ENCODE results near the gene PLIN5. TPM values are rescaled to one million over a fixed set of nuclear protein-coding genes. Genes with fewer than 3 reads are reported as not detected.

PLIN5 gene
- polyA plus RNA-seq, 1 donor from 2014 or later, result 1.3 TPM

GRCh38 chr19:4511300-4512054 lies 23.5 kb downstream of the PLIN5 start:
- Histone ChIP-seq H4K20me1 (ENCODE audit: insufficient read depth) (no peaks in the 10 kb centered on the region), H3K27me3 (ENCODE audit: insufficient read depth, low read depth, low read length) (no peaks in the 10 kb centered on the region), H3K9ac (ENCODE audit: low read length) (no peak overlapping the region), H3K4me3 (ENCODE audit: low read length) (no peak overlapping the region), H3K4me2 (ENCODE audit: low read length) (no peak overlapping the region), H3K79me2 (replicated peaks; ENCODE audit: insufficient read depth, low read length) (no peaks in the 10 kb centered on the region), H3K9me3 (ENCODE audit: low read length) (no peaks in the 10 kb centered on the region), H3K36me3 (ENCODE audit: insufficient read depth, low read length) (no peaks in the 10 kb centered on the region), H2AFZ (ENCODE audit: low read depth, low read length) (no peak overlapping the region), H3K9me2 (ENCODE audit: insufficient read depth, low read length) (no peaks in the 10 kb centered on the region), H3F3A (ENCODE audit: insufficient read depth, low read length, poor library complexity, severe bottlenecking) (no peaks in the 10 kb centered on the region), H3K27ac (ENCODE audit: low read length) (no peak overlapping the region)
- TF ChIP-seq, protein P1, sequence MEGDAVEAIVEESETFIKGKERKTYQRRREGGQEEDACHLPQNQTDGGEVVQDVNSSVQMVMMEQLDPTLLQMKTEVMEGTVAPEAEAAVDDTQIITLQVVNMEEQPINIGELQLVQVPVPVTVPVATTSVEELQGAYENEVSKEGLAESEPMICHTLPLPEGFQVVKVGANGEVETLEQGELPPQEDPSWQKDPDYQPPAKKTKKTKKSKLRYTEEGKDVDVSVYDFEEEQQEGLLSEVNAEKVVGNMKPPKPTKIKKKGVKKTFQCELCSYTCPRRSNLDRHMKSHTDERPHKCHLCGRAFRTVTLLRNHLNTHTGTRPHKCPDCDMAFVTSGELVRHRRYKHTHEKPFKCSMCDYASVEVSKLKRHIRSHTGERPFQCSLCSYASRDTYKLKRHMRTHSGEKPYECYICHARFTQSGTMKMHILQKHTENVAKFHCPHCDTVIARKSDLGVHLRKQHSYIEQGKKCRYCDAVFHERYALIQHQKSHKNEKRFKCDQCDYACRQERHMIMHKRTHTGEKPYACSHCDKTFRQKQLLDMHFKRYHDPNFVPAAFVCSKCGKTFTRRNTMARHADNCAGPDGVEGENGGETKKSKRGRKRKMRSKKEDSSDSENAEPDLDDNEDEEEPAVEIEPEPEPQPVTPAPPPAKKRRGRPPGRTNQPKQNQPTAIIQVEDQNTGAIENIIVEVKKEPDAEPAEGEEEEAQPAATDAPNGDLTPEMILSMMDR (IDR thresholded peaks at IDR 0.05; ENCODE audit: poor library complexity, severe bottlenecking), result no peak
- TF ChIP-seq POLR2AphosphoS5 (IDR thresholded peaks at IDR 0.05), result no peak
- no peak for TF ChIP-seq SMC3 (conservative IDR thresholded peaks at IDR 0.05; ENCODE audit: poor library complexity)
- TF ChIP-seq MXI1 (conservative IDR thresholded peaks at IDR 0.05; ENCODE audit: poor library complexity, severe bottlenecking), result no peak
- TF ChIP-seq EZH2 (IDR thresholded peaks at IDR 0.05; ENCODE audit: borderline replicate concordance, insufficient read depth, low read length, poor library complexity, severe bottlenecking), result no peak
- no peak for TF ChIP-seq RAD21 (conservative IDR thresholded peaks at IDR 0.05)
- TF ChIP-seq REST (IDR thresholded peaks at IDR 0.05; ENCODE audit: borderline replicate concordance), result no peak
- no peak for TF ChIP-seq EP300 (conservative IDR thresholded peaks at IDR 0.05; ENCODE audit: poor library complexity, severe bottlenecking)
- TF ChIP-seq TAF1 (IDR thresholded peaks at IDR 0.05; ENCODE audit: low read depth), result no peak

DNA sequence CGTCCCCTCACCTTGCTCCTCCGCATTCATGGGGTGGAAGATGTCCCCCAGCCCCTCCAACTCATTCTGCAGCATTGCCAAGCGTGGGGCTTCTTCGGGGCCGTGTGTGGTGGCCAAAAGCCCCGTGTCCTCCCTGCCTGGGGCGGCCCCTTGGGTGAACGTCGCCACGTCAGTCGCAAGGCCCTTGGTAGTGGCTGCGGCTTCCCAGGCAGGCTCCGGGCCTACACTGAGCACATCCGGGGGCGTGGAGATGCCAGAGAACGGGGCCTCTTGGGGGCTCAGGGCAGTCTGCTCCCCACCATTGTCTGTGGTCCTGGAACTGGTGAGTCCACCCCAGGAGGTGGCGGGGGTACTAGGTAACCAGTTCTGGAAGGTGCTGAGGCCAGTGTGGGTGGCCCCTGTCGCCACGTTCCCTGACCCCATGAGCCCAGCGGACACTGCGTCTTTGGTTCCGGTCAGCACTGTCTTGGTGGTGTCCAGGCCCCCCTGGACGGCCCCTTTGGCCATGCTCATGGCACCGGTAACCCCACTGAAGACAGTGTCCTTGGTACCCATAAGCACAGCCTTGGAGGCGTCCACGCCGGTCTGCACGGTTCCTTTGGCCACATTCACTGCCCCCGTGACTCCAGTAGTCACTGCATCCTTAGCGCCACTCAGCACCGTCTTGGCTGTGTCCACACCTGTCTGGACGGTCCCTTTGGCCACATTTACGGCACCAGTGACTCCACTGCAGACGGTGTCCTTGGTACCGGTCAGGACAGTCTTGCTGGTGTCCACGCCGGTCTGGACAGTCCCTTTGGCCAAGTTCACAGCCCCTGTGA lies 24.4 kb downstream of the PLIN5 start:
- no peak overlapping the region for H3K4me3 ChIP-seq (ENCODE audit: low read length)
- H3K27ac ChIP-seq (ENCODE audit: low read length), result no peak overlapping the region
- no peaks in the 10 kb centered on the region for H3K27me3 ChIP-seq (ENCODE audit: insufficient read depth, low read depth, low read length)
- no peaks in the 10 kb centered on the region for H4K20me1 ChIP-seq (ENCODE audit: insufficient read depth)
- H3K36me3 ChIP-seq (ENCODE audit: insufficient read depth, low read length), result no peaks in the 10 kb centered on the region
- no peaks in the 10 kb centered on the region for H3F3A ChIP-seq (ENCODE audit: insufficient read depth, low read length, poor library complexity, severe bottlenecking)
- H2AFZ ChIP-seq (ENCODE audit: low read depth, low read length), result no peak overlapping the region
- no peaks in the 10 kb centered on the region for H3K79me2 ChIP-seq (replicated peaks; ENCODE audit: insufficient read depth, low read length)
- no peak overlapping the region for H3K4me2 ChIP-seq (ENCODE audit: low read length)
- H3K9me3 ChIP-seq (ENCODE audit: low read length), result no peaks in the 10 kb centered on the region
- no peaks in the 10 kb centered on the region for H3K9me2 ChIP-seq (ENCODE audit: insufficient read depth, low read length)
- no peak overlapping the region for H3K9ac ChIP-seq (ENCODE audit: low read length)
- no peak for TF ChIP-seq SMC3 (conservative IDR thresholded peaks at IDR 0.05; ENCODE audit: poor library complexity)
- TF ChIP-seq EP300 (conservative IDR thresholded peaks at IDR 0.05; ENCODE audit: poor library complexity, severe bottlenecking), result no peak
- TF ChIP-seq MXI1 (conservative IDR thresholded peaks at IDR 0.05; ENCODE audit: poor library complexity, severe bottlenecking), result no peak

Data from neural cell (in vitro differentiated cells).